GM12878 (cell line): Measurements from ENCODE around the gene RBM19. TPM values are rescaled to one million over a fixed set of nuclear protein-coding genes. Genes with fewer than 3 reads are reported as not detected.

Experiments used
- ATAC-seq: fragments of 200-7000 bp; cut with Tn5 transposase; 3 replicates; pipeline ENCODE4 v1.9.1; 2020; ENCODE audit warnings: mild to moderate bottlenecking, moderate library complexity
- BruUV-seq: library from RNA; stranded (reverse); fragments of 400-500 nt; replicated peaks from 2 replicates; lab custom pipeline; 2021; lab: Mats Ljungman, UMichigan
- CTCF ChIA-PET: fragments of 300-600 bp; sonication (Branson Sonifier 250); formaldehyde crosslinking; extraction: SDS; loops from one replicate; lab custom pipeline; 2021; ENCODE audit warnings: inconsistent platforms; lab: Yijun Ruan, JAX
- POLR2A ChIA-PET: fragments of 350-600 bp; formaldehyde crosslinking; extraction: SDS; loops from one replicate; lab custom pipeline; 2021; ENCODE audit warnings: inconsistent platforms; lab: Charles Lee
- RAD21 ChIA-PET: fragments of 300-600 bp; sonication (Branson Sonifier 250); formaldehyde crosslinking; loops from one replicate; lab custom pipeline; 2023; ENCODE audit warnings: antibody characterized with exemption; ENCODE audit not compliant: unreplicated experiment; lab: Charles Lee
- SMC1A ChIA-PET: fragments of 300-600 bp; sonication (Branson Sonifier 250); formaldehyde crosslinking; loops from one replicate; lab custom pipeline; 2023; ENCODE audit not compliant: unreplicated experiment, uncharacterized antibody; lab: Charles Lee
- DNase-seq: peaks from one replicate; pipeline ENCODE4 v3.0.0-alpha.2; 2011; ENCODE audit warnings: low read depth, low spot score
- FAIRE-seq: peaks from 3 replicates; lab custom pipeline; 2011; peaks lifted over from hg19 to GRCh38; lab: Jason Lieb, UNC
- H2AFZ ChIP-seq: 2 replicates; pipeline ENCODE4 v1.6.0; 2011; ENCODE audit warnings: low read depth, low read length, control low read depth; ENCODE audit not compliant: control insufficient read depth
- H3K27ac ChIP-seq: 2 replicates; pipeline ENCODE4 v1.5.1; 2011; ENCODE audit warnings: control low read depth; ENCODE audit not compliant: control insufficient read depth, insufficient read depth
- H3K27me3 ChIP-seq, 2 experiments: replicated peaks in 1 of 2; 2 replicates each; pipeline versions ENCODE4 v1.6.0 to v1.6.1; 2011; ENCODE audit warnings: low read length in 1 of 2; ENCODE audit not compliant: control insufficient read depth in 2 of 2, insufficient read depth in 2 of 2
- H3K36me3 ChIP-seq, 2 experiments: 2 replicates each; pipeline ENCODE4 v1.5.1; 2011; ENCODE audit warnings: low read length in 1 of 2; ENCODE audit not compliant: control insufficient read depth in 2 of 2, insufficient read depth in 2 of 2
- H3K4me1 ChIP-seq: 2 replicates; pipeline ENCODE4 v1.6.1; 2011; ENCODE audit warnings: mild to moderate bottlenecking, low read length, moderate library complexity, mixed read lengths; ENCODE audit not compliant: control insufficient read depth, insufficient read depth
- H3K4me2 ChIP-seq: 2 replicates; pipeline ENCODE4 v1.6.0; 2011; ENCODE audit warnings: control low read depth; ENCODE audit not compliant: control insufficient read depth, insufficient read depth
- H3K4me3 ChIP-seq: fragments of 200-600 bp; sonication (generic); 2 replicates; pipeline ENCODE4 v1.5.1; 2016
- H3K79me2 ChIP-seq: 2 replicates; pipeline ENCODE4 v1.6.0; 2011; ENCODE audit warnings: low read length; ENCODE audit not compliant: control insufficient read depth, insufficient read depth
- H3K9ac ChIP-seq: 2 replicates; pipeline ENCODE4 v1.8.0; 2011; ENCODE audit warnings: low read length, control low read depth, mixed read lengths; ENCODE audit not compliant: control insufficient read depth, insufficient read depth
- H3K9me3 ChIP-seq: replicated peaks from 3 replicates; pipeline ENCODE4 v1.5.1; 2011; ENCODE audit warnings: mild to moderate bottlenecking, low read length; ENCODE audit not compliant: control insufficient read depth, insufficient read depth
- H4K20me1 ChIP-seq: 2 replicates; pipeline ENCODE4 v1.6.0; 2011; ENCODE audit not compliant: control insufficient read depth, insufficient read depth
- BCL3 ChIP-seq: IDR thresholded peaks from 2 replicates; pipeline ENCODE4 v1.6.1; 2011; ENCODE audit warnings: borderline replicate concordance, low read depth, mild to moderate bottlenecking, moderate library complexity, low read length; ENCODE audit not compliant: insufficient read depth, poor library complexity, severe bottlenecking
- PBX3 ChIP-seq: IDR thresholded peaks from 2 replicates; pipeline ENCODE4 v1.6.1; 2011; ENCODE audit warnings: mild to moderate bottlenecking, low read depth, low read length, moderate library complexity; ENCODE audit not compliant: insufficient replicate concordance
- POLR2AphosphoS5 ChIP-seq: IDR thresholded peaks from 2 replicates; pipeline ENCODE4 v1.6.1; 2011; ENCODE audit warnings: mild to moderate bottlenecking, low read length, inconsistent platforms
- TCF3 ChIP-seq: IDR thresholded peaks from 2 replicates; pipeline ENCODE4 v1.6.1; 2012; ENCODE audit warnings: low read depth, mild to moderate bottlenecking, low read length, borderline replicate concordance; ENCODE audit not compliant: insufficient read depth
- ZNF217 ChIP-seq: fragments of 450-650 bp; IDR thresholded peaks from 2 replicates; pipeline ENCODE4 v1.6.1; 2017; ENCODE audit warnings: antibody characterized with exemption, mild to moderate bottlenecking
- WGBS: methylation state at CpG from one replicate; pipeline ENCODE4 v1.1.6; 2016; ENCODE audit warnings: low lambda C conversion rate; ENCODE audit not compliant: insufficient replicate concordance, insufficient coverage; ENCODE audit errors: missing lambda C conversion rate; 5-methylcytosine and 5-hydroxymethylcytosine counted together
- in situ Hi-C: fragments of 300-500 bp; cut with MboI; formaldehyde crosslinking; loops from 9 replicates; pipeline ENCODE4 v1.14.3; 2018; ENCODE audit warnings: mixed read lengths
- intact Hi-C: fragments of 100-400 bp; cut with micrococcal nuclease; formaldehyde crosslinking; loops from one replicate; pipeline ENCODE4 v1.14.2; 2022; ENCODE audit not compliant: unreplicated experiment
- polyA plus RNA-seq, 11 experiments: library from polyadenylated mRNA; depleted of rRNA in 4 of 11; unstranded in 6 of 11; stranded (reverse) in 5 of 11; fragments of >200 nt; fragmentation: Nextera tagmentation in 4 of 11; fragmentation: Illumina TruSeq in 1 of 11; extraction: Ambion mirVana in 4 of 11; extraction: Trizol in 1 of 11; gene quantifications; 1 replicate in 1 of 11; 2 replicates in 10 of 11; pipeline versions ENCODE4 v1.2.1 to v1.2.3, GENCODE V29; 2011 to 2016; ENCODE audit warnings: inconsistent platforms in 2 of 11, missing spikeins in 2 of 11, low read depth in 1 of 11
- total RNA-seq, 4 experiments: library from RNA; depleted of rRNA in 3 of 4; stranded (reverse); fragments of >200 nt in 3 of 4; fragmentation: Illumina TruSeq in 1 of 4; extraction: Trizol in 1 of 4; gene quantifications; 2 replicates each; pipeline versions ENCODE4 v1.2.1 to v1.2.3, GENCODE V29; 2013 to 2021

RBM19 gene
- total and polyA plus RNA-seq, 10 of the 15 experiments (the other 5 are each of a cell fraction or from before 2014, with no cell fraction given), result 4.2 to 42.9 (median 28.4) TPM

GRCh38 chr12:113853491-113853890 is 112.6 kb downstream of the RBM19 start:
- no peak overlapping the region for H3K9ac ChIP-seq
- no peak overlapping the region for H3K4me2 ChIP-seq
- POLR2A ChIA-PET, result no interaction called here
- no peaks in the 10 kb centered on the region for H3K9me3 ChIP-seq
- ATAC-seq, result no peak
- no peak for TF ChIP-seq POLR2AphosphoS5
- intact Hi-C loops, result no loop called here
- H4K20me1 ChIP-seq, result no peaks in the 10 kb centered on the region
- H2AFZ ChIP-seq, result no peak overlapping the region
- SMC1A ChIA-PET, result interaction anchor here (0.8 kb wide), 1 partner anchor 9 kb away, joined by 3 read pairs; no protein-coding TSS in a partner anchor
- H3K27ac ChIP-seq, result no peak overlapping the region
- no peaks in the 10 kb centered on the region for H3K27me3 ChIP-seq
- WGBS, result 78% methylated on average over 4 of the region's 4 CpGs
- peaks cover 0 to 10% of the 10 kb centered on the region in 2 experiments; a peak in 3 of 4 replicates for H3K36me3 ChIP-seq
- RAD21 ChIA-PET, result no interaction called here
- CTCF ChIA-PET, result no interaction called here
- H3K4me3 ChIP-seq, result no peak overlapping the region
- no peak for FAIRE-seq
- in situ Hi-C loops, result no loop called here
- no peaks in the 10 kb centered on the region for H3K79me2 ChIP-seq
- no peaks in the 10 kb centered on the region for H3K4me1 ChIP-seq
- no TSS peak for BruUV-seq
- no peak for DNase-seq

- Histone ChIP-seq H3K27ac (no peak overlapping the region), H3K9me3 (no peaks in the 10 kb centered on the region), H3K4me3 (no peak overlapping the region), H4K20me1 (no peaks in the 10 kb centered on the region), H3K27me3 (no peaks in the 10 kb centered on the region), H3K4me1 (no peaks in the 10 kb centered on the region), H3K36me3 (peaks cover 0 to 7% of the 10 kb centered on the region in 2 experiments; a peak in 3 of 4 replicates), H3K4me2 (no peak overlapping the region), H3K79me2 (no peaks in the 10 kb centered on the region), H2AFZ (no peak overlapping the region), H3K9ac (no peak overlapping the region)
- ChIA-PET SMC1A (interaction anchor here (0.8 kb wide), 1 partner anchor 9 kb away, joined by 3 read pairs; no protein-coding TSS in a partner anchor), CTCF (no interaction called here), RAD21 (no interaction called here), POLR2A (no interaction called here)
- WGBS, result 93% methylated on average over 24 of the region's 24 CpGs
- ATAC-seq (no peak), DNase-seq (no peak), FAIRE-seq (no peak)
- no TSS peak for BruUV-seq
- TF ChIP-seq BCL3 (peak; percentile 96), PBX3 (peak; percentile 54), TCF3 (0 out of 2 replicates have a peak, but pooled peaks have one; percentile 59), ZNF217 (no peak)
- intact Hi-C loops, result no loop called here
- in situ Hi-C loops, result no loop called here
Observed at GRCh38 chr12:113852695-113853490, 113.2 kb downstream of the RBM19 start.
